ENCODE measurements around the gene HERC2. TPM values are rescaled to one million over a fixed set of nuclear protein-coding genes. Genes with fewer than 3 reads are reported as not detected.

HERC2 gene
- total and polyA plus RNA-seq, 2 of the 8 experiments (the other 6 are each of a cell fraction or from before 2014, with no cell fraction given): 83.0 to 88.7 TPM

- Histone ChIP-seq H4K20me1 (replicated peaks in 1 of 2; ENCODE audit: control insufficient read depth in 1 of 2, insufficient read depth in 2 of 2, low read length in 2 of 2) (peaks cover 1 to 2% of the 10 kb centered on the region in 2 experiments), H3K4ac (replicated peaks; ENCODE audit: insufficient read length, low read depth, low read length) (no peak overlapping the region), H3K27ac (ENCODE audit: low read depth, low read length) (no peak overlapping the region), H4K91ac (replicated peaks; ENCODE audit: insufficient read length, low read length) (no peak overlapping the region), H2AK5ac (ENCODE audit: low read depth, low read length) (no peak overlapping the region), H3K23ac (ENCODE audit: insufficient read length) (no peak overlapping the region), H3K4me1 (replicated peaks in 1 of 4; ENCODE audit: control insufficient read depth in 3 of 4, insufficient read depth in 4 of 4, low read length in 3 of 4) (no peaks in the 10 kb centered on the region), H2BK5ac (ENCODE audit: low read depth, low read length) (no peak overlapping the region), H2BK12ac (ENCODE audit: low read depth, low read length) (no peak overlapping the region), H3K9ac (replicated peaks in 1 of 4; ENCODE audit: extremely low read depth in 1 of 4, low read depth in 3 of 4, low read length in 3 of 4) (no peak overlapping the region), H2AFZ (ENCODE audit: low read length) (no peak overlapping the region), H3K36me3 (ENCODE audit: control insufficient read depth in 2 of 4, insufficient read depth in 4 of 4, low read length in 3 of 4) (peaks cover 11 to 33% (median 18%) of the 10 kb centered on the region in 4 experiments; a peak in 7 of 8 replicates), H3K23me2 (ENCODE audit: low read depth, low read length) (no peaks in the 10 kb centered on the region; the same call in 1 of the 2 replicates), H3K9me3 (ENCODE audit: insufficient read depth in 2 of 2, low read depth in 1 of 2, low read length in 1 of 2) (no peaks in the 10 kb centered on the region), H4K8ac (ENCODE audit: extremely low read depth, insufficient read depth, low read length) (no peak overlapping the region), H3K27me3 (replicated peaks in 1 of 4; ENCODE audit: control insufficient read depth in 3 of 4, extremely low read depth in 1 of 4, insufficient read depth in 3 of 4, low read length in 3 of 4) (no peaks in the 10 kb centered on the region), H3K79me2 (ENCODE audit: control insufficient read depth in 1 of 2, insufficient read depth in 2 of 2, low read length in 2 of 2) (peaks cover 0 to 27% of the 10 kb centered on the region in 2 experiments; a peak in 2 of 4 replicates), H3K79me1 (ENCODE audit: low read depth, low read length) (peaks cover 15% of the 10 kb centered on the region; the same call in 1 of the 2 replicates), H3K18ac (ENCODE audit: extremely low read depth, low read length) (no peak overlapping the region), H3K4me3 (ENCODE audit: extremely low read depth in 1 of 4, insufficient read depth in 2 of 4, low read depth in 3 of 4, low read length in 4 of 4) (no peak overlapping the region), H2BK15ac (ENCODE audit: low read length) (no peak overlapping the region), H3K14ac (ENCODE audit: insufficient read length) (no peak overlapping the region), H3K56ac (replicated peaks; ENCODE audit: insufficient read length, low read depth, low read length) (no peak overlapping the region), H3K4me2 (ENCODE audit: insufficient read depth in 1 of 2, low read depth in 2 of 2, low read length in 2 of 2) (no peak overlapping the region), H2BK20ac (ENCODE audit: low read length) (no peak overlapping the region), H4K5ac (ENCODE audit: insufficient read length, low read depth, low read length) (no peak overlapping the region), H2BK120ac (replicated peaks; ENCODE audit: low read depth, low read length) (no peak overlapping the region)
- ChIA-PET POLR2A (ENCODE audit: partially characterized antibody) (no interaction called here), CTCF (ENCODE audit: partially characterized antibody) (no interaction called here)
- DNase-seq (ENCODE audit: low read depth in 1 of 2, low spot score in 2 of 2) (no peak), FAIRE-seq (no peak)
- WGBS, 2 experiments (ENCODE audit: extremely low coverage in 1 of 2, insufficient coverage in 1 of 2, insufficient read length in 1 of 2, insufficient replicate concordance in 2 of 2, low coverage in 1 of 2, low lambda C conversion rate in 2 of 2, missing lambda C conversion rate in 1 of 2): 89% methylated on average over 3 of the region's 3 CpGs; no CpG with 5 or more reads in 1 of the 2 experiments
- TF ChIP-seq BACH1 (IDR thresholded peaks at IDR 0.05; ENCODE audit: low read length) (no peak), TAF1 (IDR thresholded peaks at IDR 0.05; ENCODE audit: low read depth, low read length) (no peak), SP4 (IDR thresholded peaks at IDR 0.05; ENCODE audit: low read length) (no peak), RAD21 (IDR thresholded peaks at IDR 0.05 in 1 of 2, conservative IDR thresholded peaks at IDR 0.05 in 1 of 2; ENCODE audit: low read depth in 2 of 2, low read length in 2 of 2) (no peak), EGR1 (IDR thresholded peaks at IDR 0.05; ENCODE audit: borderline replicate concordance, low read depth, low read length) (no peak), ZNF274 (IDR thresholded peaks at IDR 0.05; ENCODE audit: borderline replicate concordance, extremely low read depth, low read length) (no peak), CHD1 (IDR thresholded peaks at IDR 0.05; ENCODE audit: low read depth, low read length) (no peak), TAF7 (optimal IDR thresholded peaks at IDR 0.05; ENCODE audit: borderline replicate concordance, low read depth, low read length) (no peak), SP2 (IDR thresholded peaks at IDR 0.05; ENCODE audit: low read length) (no peak), ATF3 (IDR thresholded peaks at IDR 0.05; ENCODE audit: insufficient read depth, low read depth, low read length) (no peak), CHD2 (IDR thresholded peaks at IDR 0.05; ENCODE audit: low read length) (no peak), JUND (IDR thresholded peaks at IDR 0.05; ENCODE audit: low read length) (no peak)
Observed at GRCh38 chr15:28147801-28148200, 174.2 kb downstream of the HERC2 start.
